GOT3 (cell line): ENCODE results near the gene BAIAP3.

Experiments
- DNase-seq: peaks from one replicate; lab custom pipeline; 2025; ENCODE audit warnings: mixed read lengths; lab: John Stamatoyannopoulos, UW

BAIAP3 gene

GRCh38 chr16:1392826-1393225, 59.4 kb downstream of the BAIAP3 start:
- DNase-seq = no peak

- no peak for DNase-seq
Measured at GRCh38 chr16:1393613-1394176, 60.2 kb downstream of the BAIAP3 start.

- no peak for DNase-seq
Measured at GRCh38 chr16:1394367-1394951, 61.0 kb downstream of the BAIAP3 start.

GRCh38 chr16:1395444-1396031, 62.1 kb downstream of the BAIAP3 start:
- no peak for DNase-seq

GRCh38 chr16:1397779-1398178, 64.3 kb downstream of the BAIAP3 start:
- DNase-seq = no peak

GRCh38 chr16:1398351-1398750, 64.9 kb downstream of the BAIAP3 start:
- DNase-seq = no peak
